GM06990 (cell line): ENCODE results near the gene LRRN1.
A peak's percentile ranks its signal among the peaks of the same experiment; 100 is the strongest.

Experiments
- DNase-seq: peaks from one replicate; pipeline ENCODE4 v3.0.0-alpha.2; 2011; ENCODE audit not compliant: insufficient read length; ENCODE audit errors: extremely low read depth
- H3K27me3 ChIP-seq: replicated peaks from 2 replicates; pipeline ENCODE4 v1.6.0; 2011; ENCODE audit warnings: low read length; ENCODE audit not compliant: control insufficient read depth, insufficient read depth
- H3K36me3 ChIP-seq: 2 replicates; pipeline ENCODE4 v1.5.1; 2011; ENCODE audit warnings: low read length; ENCODE audit not compliant: control insufficient read depth, insufficient read depth
- H3K4me3 ChIP-seq: replicated peaks from 2 replicates; pipeline ENCODE4 v1.5.1; 2011; ENCODE audit warnings: low read depth, mild to moderate bottlenecking, control low read depth, low read length
- TF ChIP-seq, protein P1 (sequence below): IDR thresholded peaks from 2 replicates; pipeline ENCODE4 v1.5.1; 2011; ENCODE audit warnings: low read length, control low read depth, mild to moderate bottlenecking, inconsistent platforms; ENCODE audit not compliant: insufficient read depth, poor library complexity, severe bottlenecking

LRRN1 gene

DNA sequence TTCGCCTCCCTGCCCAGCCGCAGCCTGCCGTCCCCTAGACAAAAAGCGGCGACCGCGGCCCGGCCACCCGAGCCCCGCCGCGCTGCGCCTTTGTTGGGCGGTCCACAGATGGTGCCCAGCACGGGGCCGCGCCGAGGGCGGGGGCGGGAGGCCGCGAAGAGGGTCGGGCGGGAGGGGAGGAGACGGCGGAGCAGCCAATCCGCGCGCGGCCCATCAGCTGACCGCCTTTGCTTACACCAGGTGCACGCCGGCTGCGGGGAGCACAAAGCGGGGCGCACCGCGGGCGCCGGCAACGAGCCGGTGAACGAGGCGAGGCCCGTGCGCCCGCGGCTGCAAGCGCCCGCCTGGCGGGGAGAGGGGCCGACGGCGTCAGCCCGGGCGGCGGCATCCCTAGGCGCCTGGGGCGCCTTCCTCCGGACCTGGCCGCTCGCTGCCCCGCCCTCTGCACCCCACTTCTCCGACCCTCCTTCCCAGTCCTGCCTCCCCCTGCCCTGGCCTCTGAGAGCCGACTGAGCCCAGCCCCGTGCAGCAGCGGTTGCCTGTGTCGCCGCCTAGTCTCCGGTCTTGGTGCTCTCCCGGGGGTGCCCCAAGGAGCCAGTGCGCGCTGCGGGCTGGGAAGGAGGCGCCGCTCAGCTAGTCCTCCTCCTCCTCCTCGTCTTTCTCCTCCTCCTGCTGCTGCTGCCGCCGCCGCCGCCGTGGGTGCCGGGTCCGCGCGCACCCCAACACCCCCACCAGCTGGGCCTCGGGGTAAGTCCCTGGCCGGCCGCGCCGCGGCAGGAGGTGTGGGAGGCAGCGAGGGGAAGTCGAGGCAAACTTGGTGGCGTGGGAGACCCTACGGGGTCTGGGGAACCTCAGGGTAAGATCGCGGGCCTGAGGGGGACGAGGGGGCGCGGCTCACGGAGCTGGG is at the start of gene LRRN1:
Gene LRRN1 (plus strand): TSS at position 259 of the 907 bp plus-strand sequence. CDS start 45,211 bp downstream, outside the sequence.
- peak; percentile 32 for DNase-seq
- Histone ChIP-seq H3K27me3 (peaks cover 2% of the 10 kb centered on the region), H3K4me3 (peak within 1 kb of the TSS; percentile 18), H3K36me3 (no peaks in the 10 kb centered on the region)
- TF ChIP-seq, protein P1, sequence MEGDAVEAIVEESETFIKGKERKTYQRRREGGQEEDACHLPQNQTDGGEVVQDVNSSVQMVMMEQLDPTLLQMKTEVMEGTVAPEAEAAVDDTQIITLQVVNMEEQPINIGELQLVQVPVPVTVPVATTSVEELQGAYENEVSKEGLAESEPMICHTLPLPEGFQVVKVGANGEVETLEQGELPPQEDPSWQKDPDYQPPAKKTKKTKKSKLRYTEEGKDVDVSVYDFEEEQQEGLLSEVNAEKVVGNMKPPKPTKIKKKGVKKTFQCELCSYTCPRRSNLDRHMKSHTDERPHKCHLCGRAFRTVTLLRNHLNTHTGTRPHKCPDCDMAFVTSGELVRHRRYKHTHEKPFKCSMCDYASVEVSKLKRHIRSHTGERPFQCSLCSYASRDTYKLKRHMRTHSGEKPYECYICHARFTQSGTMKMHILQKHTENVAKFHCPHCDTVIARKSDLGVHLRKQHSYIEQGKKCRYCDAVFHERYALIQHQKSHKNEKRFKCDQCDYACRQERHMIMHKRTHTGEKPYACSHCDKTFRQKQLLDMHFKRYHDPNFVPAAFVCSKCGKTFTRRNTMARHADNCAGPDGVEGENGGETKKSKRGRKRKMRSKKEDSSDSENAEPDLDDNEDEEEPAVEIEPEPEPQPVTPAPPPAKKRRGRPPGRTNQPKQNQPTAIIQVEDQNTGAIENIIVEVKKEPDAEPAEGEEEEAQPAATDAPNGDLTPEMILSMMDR: no peak

DNA sequence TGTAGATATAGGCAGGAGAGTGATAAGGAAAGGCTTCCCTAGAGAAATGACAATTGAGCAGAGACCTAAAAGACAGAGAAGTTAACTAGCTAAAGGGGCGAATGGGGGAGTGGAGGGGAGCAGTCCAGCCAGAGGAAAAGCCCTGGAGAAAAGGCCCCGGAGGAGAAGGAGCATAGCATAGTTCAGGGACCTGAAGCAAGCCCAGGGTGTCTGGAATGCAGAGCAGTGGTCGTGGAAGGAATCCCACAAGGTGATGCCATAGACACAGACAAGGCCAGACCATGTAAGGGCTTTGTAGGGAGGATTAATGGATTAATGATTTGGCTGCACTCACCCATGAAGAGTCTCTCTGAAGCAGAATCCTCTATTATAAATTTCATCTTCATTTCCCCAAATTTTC is 45.8 kb upstream of the LRRN1 start:
- Histone ChIP-seq H3K36me3 (no peaks in the 10 kb centered on the region), H3K27me3 (no peaks in the 10 kb centered on the region), H3K4me3 (no peak overlapping the region)
- TF ChIP-seq, protein P1: no peak
- DNase-seq: no peak

DNA sequence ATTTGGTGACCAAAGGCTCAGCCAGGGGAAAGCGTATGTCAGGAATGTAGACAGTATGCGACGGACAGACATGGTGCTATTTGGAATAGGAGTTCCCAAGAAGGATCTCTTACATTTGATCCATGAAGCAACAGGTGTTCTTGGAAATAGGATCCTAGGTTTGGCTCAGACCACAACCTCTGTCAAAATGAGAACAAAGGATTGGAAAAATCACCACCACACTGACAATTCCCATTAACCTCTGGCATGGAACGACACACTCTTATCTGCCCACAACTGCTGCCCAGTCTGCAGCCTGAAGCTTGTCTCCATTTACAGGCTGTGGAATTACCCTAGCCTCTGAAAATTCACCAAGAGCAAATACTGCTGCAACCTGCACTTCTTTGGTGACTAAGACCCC is 33.6 kb upstream of the LRRN1 start:
- TF ChIP-seq, protein P1: no peak
- no peaks in the 10 kb centered on the region for H3K27me3 ChIP-seq
- no peak overlapping the region for H3K4me3 ChIP-seq
- no peaks in the 10 kb centered on the region for H3K36me3 ChIP-seq
- DNase-seq: no peak

DNA sequence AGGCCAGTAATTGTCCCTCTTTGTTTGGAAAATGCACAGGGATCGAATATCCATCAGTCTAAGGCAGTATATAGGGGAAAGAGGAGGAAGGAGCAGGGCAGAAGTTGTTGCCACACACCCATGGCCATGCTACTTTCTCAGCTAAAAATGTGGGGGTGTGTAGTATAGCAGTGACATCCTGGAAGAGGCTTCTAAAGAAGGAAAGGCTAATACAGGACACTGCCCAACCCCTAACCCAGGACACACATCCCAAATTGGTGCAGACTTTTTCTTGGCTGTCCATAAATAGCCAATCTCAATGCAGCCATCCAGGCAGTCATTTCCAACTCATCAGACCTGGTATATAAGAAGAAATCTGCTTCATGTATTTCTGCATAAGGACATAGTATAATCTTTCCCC is 33.1 kb upstream of the LRRN1 start:
- Histone ChIP-seq H3K4me3 (no peak overlapping the region), H3K36me3 (no peaks in the 10 kb centered on the region), H3K27me3 (no peaks in the 10 kb centered on the region)
- no peak for DNase-seq
- TF ChIP-seq, protein P1: no peak

DNA sequence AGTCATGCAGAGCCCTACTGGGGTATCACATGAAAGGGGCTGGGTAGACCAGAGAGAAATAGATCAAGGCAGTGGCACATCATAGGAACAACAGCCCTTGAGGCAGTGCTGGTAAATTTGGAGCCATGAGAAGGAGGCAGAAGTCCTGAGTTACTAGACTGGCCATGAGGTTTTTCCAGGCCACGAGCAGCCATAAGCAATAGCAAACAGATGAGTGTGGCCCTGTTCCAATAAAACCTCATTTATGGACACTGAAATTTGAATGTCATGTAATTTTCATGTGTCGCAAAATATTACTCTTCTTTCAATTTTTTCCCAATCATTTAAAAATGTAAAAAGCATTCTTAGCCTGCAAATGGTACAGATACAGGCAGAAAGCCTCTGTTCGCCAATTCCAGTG is 28.1 kb upstream of the LRRN1 start:
- H3K36me3 ChIP-seq: no peaks in the 10 kb centered on the region
- TF ChIP-seq, protein P1: no peak
- no peak for DNase-seq
- H3K4me3 ChIP-seq: no peak overlapping the region
- no peaks in the 10 kb centered on the region for H3K27me3 ChIP-seq

DNA sequence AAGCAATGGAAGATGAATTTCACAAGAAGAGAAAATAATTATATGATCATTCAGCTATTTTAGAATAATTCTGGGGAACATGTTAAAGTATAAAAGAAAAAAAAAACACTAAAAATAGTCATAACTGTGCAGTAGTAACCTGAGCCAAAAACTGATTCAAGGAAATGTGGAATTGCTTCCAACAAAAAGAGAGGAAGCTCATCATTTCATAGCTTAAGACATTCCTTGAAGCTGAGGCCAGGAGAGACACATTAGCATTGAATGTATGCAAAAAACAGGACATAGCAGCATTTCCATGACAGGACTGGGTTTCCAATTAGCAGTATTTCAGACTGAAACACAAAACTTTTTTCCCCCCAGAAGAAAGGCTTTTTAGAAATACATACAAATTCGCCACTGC is 27.7 kb upstream of the LRRN1 start:
- Histone ChIP-seq H3K27me3 (no peaks in the 10 kb centered on the region), H3K36me3 (no peaks in the 10 kb centered on the region), H3K4me3 (no peak overlapping the region)
- TF ChIP-seq, protein P1: no peak
- no peak for DNase-seq
